ENCODE results near the gene EXOC2.

DNA sequence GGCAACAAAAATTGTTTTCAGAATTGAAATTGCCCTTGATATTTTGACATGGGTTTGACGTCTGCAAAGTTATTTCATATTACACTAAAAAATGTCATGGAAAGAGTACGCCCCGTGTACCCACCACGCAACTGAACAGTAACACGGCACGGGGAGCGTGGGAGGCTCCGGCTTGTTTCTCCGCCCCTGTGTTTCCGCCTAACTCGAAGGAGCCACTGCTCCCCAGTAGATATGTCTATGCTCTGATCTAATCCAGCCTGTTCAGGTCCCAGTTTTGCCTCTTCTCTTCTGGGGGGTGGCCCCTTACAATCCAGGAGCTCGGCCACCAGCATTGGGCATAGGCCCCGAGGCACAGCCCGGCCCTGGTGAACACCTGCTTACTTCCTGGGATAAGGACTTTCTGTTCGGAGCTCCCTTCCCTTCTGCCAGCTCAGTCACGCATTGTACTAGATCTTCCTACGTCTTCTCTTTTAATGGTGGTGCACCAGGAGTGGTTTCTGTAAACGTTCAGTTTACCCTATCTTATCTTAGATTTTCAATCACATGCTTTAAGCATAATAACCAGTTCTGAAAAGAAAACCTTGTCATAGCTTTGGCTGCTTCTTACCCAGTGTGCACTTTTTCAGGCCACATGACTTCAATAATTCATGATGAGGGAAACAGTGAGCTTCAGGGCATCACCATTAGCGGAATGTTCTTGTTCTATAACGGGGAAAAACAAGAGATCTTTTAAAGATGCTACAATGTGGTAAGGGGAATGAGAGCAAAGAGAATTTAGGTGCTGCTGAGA is 43.9 kb upstream of the EXOC2 start:
- no peak for TF ChIP-seq POLR2AphosphoS5 (IDR thresholded peaks at IDR 0.05; ENCODE audit: low read depth, low read length)
- TF ChIP-seq POLR2A (IDR thresholded peaks at IDR 0.05; ENCODE audit: low read depth, low read length): no peak
- no peak for TF ChIP-seq SPI1 (IDR thresholded peaks at IDR 0.05; ENCODE audit: low read depth, low read length)
- TF ChIP-seq TAF1 (IDR thresholded peaks at IDR 0.05; ENCODE audit: low read depth, low read length): no peak
